T-helper 17 cell (primary cell): ENCODE data around the gene CAMK2B. TPM values are rescaled to one million over a fixed set of nuclear protein-coding genes. Genes with fewer than 3 reads are reported as not detected.

Source experiments
- ATAC-seq: fragments of 150-1000 bp; cut with Tn5 transposase; 2 replicates; pipeline ENCODE4 v1.10.0; 2021; ENCODE audit warnings: mild to moderate bottlenecking, moderate library complexity
- DNase-seq, 3 donors: peaks; one replicate each; pipeline versions ENCODE4 v3.0.0 to v3.0.0-alpha.2; 2020 to 2021
- H3K9me3 ChIP-seq: one replicate; pipeline ENCODE4 v1.7.0; 2013; ENCODE audit warnings: low read length, mild to moderate bottlenecking; ENCODE audit not compliant: control insufficient read depth, poor library complexity, severe bottlenecking
- H3K27ac Mint-ChIP-seq: one replicate; pipeline ENCODE4 v1.8.0; 2022; ENCODE audit warnings: mild to moderate bottlenecking, moderate library complexity, mixed read lengths
- H3K27me3 Mint-ChIP-seq: one replicate; pipeline ENCODE4 v1.8.0; 2022; ENCODE audit warnings: mixed read lengths
- H3K36me3 Mint-ChIP-seq: one replicate; pipeline ENCODE4 v1.8.0; 2022; ENCODE audit warnings: low read depth, mixed read lengths
- H3K4me1 Mint-ChIP-seq: one replicate; pipeline ENCODE4 v1.8.0; 2022; ENCODE audit warnings: mild to moderate bottlenecking, mixed read lengths
- H3K4me3 Mint-ChIP-seq: one replicate; pipeline ENCODE4 v1.8.0; 2022; ENCODE audit warnings: mild to moderate bottlenecking, moderate library complexity, mixed read lengths
- total RNA-seq, 4 donors: library from RNA in 2 of 4; stranded (reverse) in 2 of 4; gene quantifications; one replicate each; pipeline ENCODE4 v1.2.3 and lab custom pipeline; 2022 to 2026

Gene CAMK2B
- total RNA-seq, 2 donors from 2014 or later: 0.31 TPM; not detected in 1

- no peak overlapping the region for H3K27ac Mint-ChIP-seq
- no peak for DNase-seq
- no peaks in the 10 kb centered on the region for H3K9me3 ChIP-seq
- no peak overlapping the region for H3K4me3 Mint-ChIP-seq
- H3K27me3 Mint-ChIP-seq: peaks cover 32% of the 10 kb centered on the region
- H3K36me3 Mint-ChIP-seq: no peaks in the 10 kb centered on the region
- H3K4me1 Mint-ChIP-seq: no peaks in the 10 kb centered on the region
- no peak for ATAC-seq
Observed at GRCh38 chr7:44267178-44267577, 58.2 kb downstream of the CAMK2B start.

- no peak overlapping the region for H3K4me3 Mint-ChIP-seq
- H3K4me1 Mint-ChIP-seq: no peaks in the 10 kb centered on the region
- DNase-seq (no peak), ATAC-seq (no peak)
- peaks cover 32% of the 10 kb centered on the region for H3K27me3 Mint-ChIP-seq
- H3K27ac Mint-ChIP-seq: no peak overlapping the region
- H3K36me3 Mint-ChIP-seq: no peaks in the 10 kb centered on the region
- H3K9me3 ChIP-seq: no peaks in the 10 kb centered on the region
Observed at GRCh38 chr7:44266526-44266925, 58.9 kb downstream of the CAMK2B start.

GRCh38 chr7:44265728-44266127 lies 59.7 kb downstream of the CAMK2B start:
- DNase-seq (no peak), ATAC-seq (no peak)
- Mint-ChIP-seq H3K4me3 (no peak overlapping the region), H3K27ac (no peak overlapping the region), H3K4me1 (no peaks in the 10 kb centered on the region), H3K27me3 (peaks cover 28% of the 10 kb centered on the region), H3K36me3 (no peaks in the 10 kb centered on the region)
- H3K9me3 ChIP-seq: no peaks in the 10 kb centered on the region

- no peak overlapping the region for H3K4me3 Mint-ChIP-seq
- H3K4me1 Mint-ChIP-seq: peaks cover 2% of the 10 kb centered on the region
- H3K9me3 ChIP-seq: no peaks in the 10 kb centered on the region
- H3K36me3 Mint-ChIP-seq: no peaks in the 10 kb centered on the region
- DNase-seq (no peak), ATAC-seq (no peak)
- no peak overlapping the region for H3K27ac Mint-ChIP-seq
- peaks cover 28% of the 10 kb centered on the region for H3K27me3 Mint-ChIP-seq
Observed at GRCh38 chr7:44264221-44264931, 61.0 kb downstream of the CAMK2B start.

- DNase-seq (no peak), ATAC-seq (no peak)
- H3K9me3 ChIP-seq: no peaks in the 10 kb centered on the region
- H3K36me3 Mint-ChIP-seq: no peaks in the 10 kb centered on the region
- H3K27me3 Mint-ChIP-seq: peaks cover 22% of the 10 kb centered on the region
- H3K4me1 Mint-ChIP-seq: peaks cover 4% of the 10 kb centered on the region
- H3K27ac Mint-ChIP-seq: no peak overlapping the region
- H3K4me3 Mint-ChIP-seq: no peak overlapping the region
Observed at GRCh38 chr7:44263326-44264082, 61.9 kb downstream of the CAMK2B start.

- no peak for DNase-seq
- Mint-ChIP-seq H3K4me3 (no peak overlapping the region), H3K27ac (no peak overlapping the region), H3K4me1 (peaks cover 11% of the 10 kb centered on the region), H3K27me3 (peaks cover 12% of the 10 kb centered on the region), H3K36me3 (no peaks in the 10 kb centered on the region)
- ATAC-seq: no peak
- H3K9me3 ChIP-seq: no peaks in the 10 kb centered on the region
Observed at GRCh38 chr7:44262031-44262430, 63.4 kb downstream of the CAMK2B start.

- H3K36me3 Mint-ChIP-seq: no peaks in the 10 kb centered on the region
- no peak overlapping the region for H3K4me3 Mint-ChIP-seq
- H3K27ac Mint-ChIP-seq: no peak overlapping the region
Observed at GRCh38 chr7:44261240-44261639, 64.2 kb downstream of the CAMK2B start.

GRCh38 chr7:44259547-44260457 lies 65.6 kb downstream of the CAMK2B start:
- peaks cover 11% of the 10 kb centered on the region for H3K4me1 Mint-ChIP-seq
- no peaks in the 10 kb centered on the region for H3K9me3 ChIP-seq
- H3K36me3 Mint-ChIP-seq: no peaks in the 10 kb centered on the region
- H3K27me3 Mint-ChIP-seq: peaks cover 10% of the 10 kb centered on the region
- no peak for ATAC-seq
- peak overlapping the region; percentile 51 for H3K27ac Mint-ChIP-seq
- H3K4me3 Mint-ChIP-seq: peak overlapping the region; percentile 28
- DNase-seq: no peak

More at GRCh38 chr7:44261240-44261639, 64.2 kb downstream of the CAMK2B start:
- no peaks in the 10 kb centered on the region for H3K9me3 ChIP-seq
- Mint-ChIP-seq H3K4me1 (peaks cover 11% of the 10 kb centered on the region), H3K27me3 (peaks cover 10% of the 10 kb centered on the region)
- no peak for DNase-seq
- ATAC-seq: no peak

GRCh38 chr7:44258865-44259546 lies 66.4 kb downstream of the CAMK2B start:
- DNase-seq: no peak
- H3K4me1 Mint-ChIP-seq: peaks cover 11% of the 10 kb centered on the region
- peaks cover 4% of the 10 kb centered on the region for H3K27me3 Mint-ChIP-seq
- H3K27ac Mint-ChIP-seq: peak overlapping the region; percentile 51
- H3K4me3 Mint-ChIP-seq: peak overlapping the region; percentile 28
- no peaks in the 10 kb centered on the region for H3K9me3 ChIP-seq
- H3K36me3 Mint-ChIP-seq: no peaks in the 10 kb centered on the region
- no peak for ATAC-seq

GRCh38 chr7:44258423-44258760 lies 67.0 kb downstream of the CAMK2B start:
- H3K27me3 Mint-ChIP-seq: peaks cover 4% of the 10 kb centered on the region

GRCh38 chr7:44257618-44258422 lies 67.6 kb downstream of the CAMK2B start:
- Mint-ChIP-seq H3K27ac (peak overlapping the region; percentile 87), H3K36me3 (no peaks in the 10 kb centered on the region), H3K4me1 (peaks cover 11% of the 10 kb centered on the region), H3K4me3 (peak overlapping the region; percentile 77), H3K27me3 (peaks cover 4% of the 10 kb centered on the region)
- peak; percentile 81 for ATAC-seq
- peak in 2 of 3 donors; percentile 15 to 17 for DNase-seq
- H3K9me3 ChIP-seq: no peaks in the 10 kb centered on the region

More at GRCh38 chr7:44258423-44258760, 67.0 kb downstream of the CAMK2B start:
- ATAC-seq (no peak), DNase-seq (no peak)
- H3K9me3 ChIP-seq: no peaks in the 10 kb centered on the region
- no peaks in the 10 kb centered on the region for H3K36me3 Mint-ChIP-seq
- H3K4me1 Mint-ChIP-seq: peaks cover 11% of the 10 kb centered on the region
- peak overlapping the region; percentile 77 for H3K4me3 Mint-ChIP-seq
- no peak overlapping the region for H3K27ac Mint-ChIP-seq

- H3K9me3 ChIP-seq: no peaks in the 10 kb centered on the region
- peak overlapping the region; percentile 12 for H3K4me3 Mint-ChIP-seq
- DNase-seq (no peak), ATAC-seq (no peak)
- no peaks in the 10 kb centered on the region for H3K36me3 Mint-ChIP-seq
- H3K27me3 Mint-ChIP-seq: no peaks in the 10 kb centered on the region
- peaks cover 11% of the 10 kb centered on the region for H3K4me1 Mint-ChIP-seq
- peak overlapping the region; percentile 87 for H3K27ac Mint-ChIP-seq
Observed at GRCh38 chr7:44257213-44257612, 68.2 kb downstream of the CAMK2B start.
